ENCODE data around the gene PEAK1.

GRCh38 chr15:77371850-77372563 lies 47.9 kb downstream of the PEAK1 start:
- TF ChIP-seq POLR2A (IDR thresholded peaks at IDR 0.05; ENCODE audit: low read length) (no peak), GATA1 (IDR thresholded peaks at IDR 0.05; ENCODE audit: low read depth, low read length) (no peak)

Data from erythroblast (primary cell).